CD4-positive, alpha-beta T cell treated with Interleukin-4 for 4 hours (primary cell): ENCODE measurements around the gene SPTB.

Experiments used
- DNase-seq: peaks from one replicate; pipeline ENCODE4 v3.0.0-alpha.2; 2020

The SPTB gene

GRCh38 chr14:64848239-64848638 lies 31.5 kb downstream of the SPTB start:
- no peak for DNase-seq

- DNase-seq: no peak
Measured at GRCh38 chr14:64846319-64846718, 33.4 kb downstream of the SPTB start.

- DNase-seq: no peak
Measured at GRCh38 chr14:64845878-64846277, 33.8 kb downstream of the SPTB start.

- no peak for DNase-seq
Measured at GRCh38 chr14:64844969-64845536, 34.7 kb downstream of the SPTB start.

GRCh38 chr14:64844272-64844671 lies 35.4 kb downstream of the SPTB start:
- DNase-seq: no peak

- no peak for DNase-seq
Measured at GRCh38 chr14:64843548-64843947, 36.2 kb downstream of the SPTB start.

GRCh38 chr14:64841772-64842750 lies 37.6 kb downstream of the SPTB start:
- DNase-seq: no peak

GRCh38 chr14:64841121-64841651 lies 38.5 kb downstream of the SPTB start:
- DNase-seq: no peak

GRCh38 chr14:64838656-64839055 lies 41.1 kb downstream of the SPTB start:
- no peak for DNase-seq

GRCh38 chr14:64835431-64835830 lies 44.3 kb downstream of the SPTB start:
- DNase-seq: no peak

- DNase-seq: no peak
Measured at GRCh38 chr14:64834965-64835364, 44.7 kb downstream of the SPTB start.

- no peak for DNase-seq
Measured at GRCh38 chr14:64831419-64831818, 48.3 kb downstream of the SPTB start.

GRCh38 chr14:64830961-64831360 lies 48.7 kb downstream of the SPTB start:
- DNase-seq: no peak

- DNase-seq: no peak
Measured at GRCh38 chr14:64828071-64828470, 51.6 kb downstream of the SPTB start.

GRCh38 chr14:64826845-64827244 lies 52.9 kb downstream of the SPTB start:
- no peak for DNase-seq

GRCh38 chr14:64826333-64826732 lies 53.4 kb downstream of the SPTB start:
- no peak for DNase-seq

- no peak for DNase-seq
Measured at GRCh38 chr14:64825509-64825908, 54.2 kb downstream of the SPTB start.

- no peak for DNase-seq
Measured at GRCh38 chr14:64825006-64825405, 54.7 kb downstream of the SPTB start.

- no peak for DNase-seq
Measured at GRCh38 chr14:64824471-64824870, 55.2 kb downstream of the SPTB start.

GRCh38 chr14:64823305-64823861 lies 56.3 kb downstream of the SPTB start:
- DNase-seq: peak; percentile 40

GRCh38 chr14:64821651-64822050 lies 58.1 kb downstream of the SPTB start:
- no peak for DNase-seq

- DNase-seq: no peak
Measured at GRCh38 chr14:64818151-64818550, 61.6 kb downstream of the SPTB start.

- DNase-seq: no peak
Measured at GRCh38 chr14:64817631-64818030, 62.1 kb downstream of the SPTB start.
